ENCODE results near the gene ITGA1.

ITGA1 gene

GRCh38 chr5:52893863-52894262 is 106.1 kb downstream of the ITGA1 start:
- DNase-seq (ENCODE audit: insufficient read length, low spot score) (no peak), FAIRE-seq (no peak)

- no peak for DNase-seq (ENCODE audit: insufficient read length, low spot score)
- FAIRE-seq: no peak
Observed at GRCh38 chr5:52894451-52894850, 106.7 kb downstream of the ITGA1 start.

GRCh38 chr5:52895075-52895474 is 107.4 kb downstream of the ITGA1 start:
- DNase-seq (ENCODE audit: insufficient read length, low spot score): no peak
- FAIRE-seq: no peak

GRCh38 chr5:52895572-52896413 is 108.1 kb downstream of the ITGA1 start:
- DNase-seq (ENCODE audit: insufficient read length, low spot score) (no peak), FAIRE-seq (peak; percentile 40)

GRCh38 chr5:52896534-52897237 is 109.0 kb downstream of the ITGA1 start:
- DNase-seq (ENCODE audit: insufficient read length, low spot score) (no peak), FAIRE-seq (peak; percentile 40)

GRCh38 chr5:52897238-52897614 is 109.5 kb downstream of the ITGA1 start:
- FAIRE-seq (peak; percentile 42), DNase-seq (ENCODE audit: insufficient read length, low spot score) (no peak)

- no peak for FAIRE-seq
- no peak for DNase-seq (ENCODE audit: insufficient read length, low spot score)
Observed at GRCh38 chr5:52898961-52899680, 111.4 kb downstream of the ITGA1 start.

- peak; percentile 68 for FAIRE-seq
Observed at GRCh38 chr5:52903142-52903541, 115.4 kb downstream of the ITGA1 start.

GRCh38 chr5:52906343-52906742 is 118.6 kb downstream of the ITGA1 start:
- FAIRE-seq (no peak), DNase-seq (ENCODE audit: insufficient read length, low spot score) (no peak)

More at GRCh38 chr5:52903142-52903541, 115.4 kb downstream of the ITGA1 start:
- no peak for DNase-seq (ENCODE audit: insufficient read length, low spot score)

- FAIRE-seq (peak; percentile 67), DNase-seq (ENCODE audit: insufficient read length, low spot score) (no peak)
Observed at GRCh38 chr5:52906845-52907244, 119.1 kb downstream of the ITGA1 start.

- DNase-seq (ENCODE audit: insufficient read length, low spot score) (no peak), FAIRE-seq (no peak)
Observed at GRCh38 chr5:52909192-52909591, 121.5 kb downstream of the ITGA1 start.

GRCh38 chr5:52910071-52910470 is 122.4 kb downstream of the ITGA1 start:
- no peak for DNase-seq (ENCODE audit: insufficient read length, low spot score)
- FAIRE-seq: peak; percentile 16

GRCh38 chr5:52915176-52915875 is 127.6 kb downstream of the ITGA1 start:
- FAIRE-seq (peak; percentile 91), DNase-seq (ENCODE audit: insufficient read length, low spot score) (peak; percentile 87)

- DNase-seq (ENCODE audit: insufficient read length, low spot score) (no peak), FAIRE-seq (peak; percentile 4)
Observed at GRCh38 chr5:52920929-52921328, 133.2 kb downstream of the ITGA1 start.

- peak; percentile 45 for DNase-seq (ENCODE audit: insufficient read length, low spot score)
- FAIRE-seq: peak; percentile 87
Observed at GRCh38 chr5:52922384-52922783, 134.7 kb downstream of the ITGA1 start.

GRCh38 chr5:52924456-52924855 is 136.7 kb downstream of the ITGA1 start:
- FAIRE-seq (no peak), DNase-seq (ENCODE audit: insufficient read length, low spot score) (no peak)

GRCh38 chr5:52925001-52925400 is 137.3 kb downstream of the ITGA1 start:
- FAIRE-seq: no peak
- no peak for DNase-seq (ENCODE audit: insufficient read length, low spot score)

GRCh38 chr5:52928689-52929088 is 141.0 kb downstream of the ITGA1 start:
- no peak for DNase-seq (ENCODE audit: insufficient read length, low spot score)
- no peak for FAIRE-seq

- FAIRE-seq (no peak), DNase-seq (ENCODE audit: insufficient read length, low spot score) (no peak)
Observed at GRCh38 chr5:52938226-52938625, 150.5 kb downstream of the ITGA1 start.

- FAIRE-seq: no peak
- DNase-seq (ENCODE audit: insufficient read length, low spot score): no peak
Observed at GRCh38 chr5:52943285-52943684, 155.6 kb downstream of the ITGA1 start.

GRCh38 chr5:52943808-52944207 is 156.1 kb downstream of the ITGA1 start:
- FAIRE-seq (peak; percentile 51), DNase-seq (ENCODE audit: insufficient read length, low spot score) (no peak)

All from HTR-8/SVneo (cell line).